Bone marrow (tissue), 2 donors: ENCODE data around the gene DEAF1.
"Not testable (repeated sequence)": the region's sequence is repeated elsewhere in the genome, so short reads cannot be mapped to it uniquely, and the experiment has no call there.

Experiments
- DNase-seq, 2 donors: peaks; one replicate each; lab custom pipeline; 2025; lab: John Stamatoyannopoulos, UW

Gene DEAF1

DNA sequence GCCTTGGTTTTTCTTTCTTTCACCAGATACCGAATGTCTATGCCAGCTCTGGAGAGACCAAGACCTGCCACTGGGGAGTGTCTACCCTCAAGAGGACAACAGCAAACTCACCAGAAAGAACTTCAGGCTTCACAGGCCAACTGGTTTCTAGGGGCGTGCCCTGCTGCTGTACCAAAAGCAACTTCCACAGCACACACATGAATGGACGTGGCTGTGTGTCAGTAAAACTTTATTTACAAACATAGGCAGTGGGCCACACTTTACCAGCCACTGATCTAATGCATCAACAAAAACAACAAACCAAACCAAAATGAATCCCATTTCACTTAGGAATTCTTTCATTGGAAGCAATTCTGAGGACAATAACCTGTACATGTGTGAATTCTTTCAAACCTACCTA, 16.7 kb downstream of the DEAF1 start:
- no peak for DNase-seq

DNA sequence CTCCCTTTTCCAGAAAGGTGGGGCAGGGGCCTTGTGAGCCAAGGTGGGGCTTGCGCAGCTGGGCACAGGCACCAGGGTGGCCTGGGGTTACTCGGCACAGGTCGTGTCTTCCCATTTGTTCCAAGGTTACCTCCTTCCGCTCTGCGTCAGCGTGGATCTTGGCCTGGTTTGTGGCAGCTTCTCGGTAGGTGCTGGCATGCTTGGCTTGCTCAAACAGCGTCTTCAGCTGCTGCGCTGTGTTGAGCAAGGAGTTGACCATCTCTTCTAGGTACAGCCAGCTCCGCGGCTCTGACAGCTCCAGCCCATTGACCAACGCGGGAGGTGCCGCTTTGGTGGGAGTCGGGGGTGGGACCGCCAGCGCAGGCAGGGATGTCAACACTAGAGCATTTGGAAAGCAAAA, 20.6 kb downstream of the DEAF1 start:
- DNase-seq, result no peak

GRCh38 chr11:673866-674265, 21.2 kb downstream of the DEAF1 start:
- no peak for DNase-seq

- DNase-seq, result no peak
These were observed 29.2 kb downstream of the DEAF1 start for GRCh38 chr11:665704-666281.

DNA sequence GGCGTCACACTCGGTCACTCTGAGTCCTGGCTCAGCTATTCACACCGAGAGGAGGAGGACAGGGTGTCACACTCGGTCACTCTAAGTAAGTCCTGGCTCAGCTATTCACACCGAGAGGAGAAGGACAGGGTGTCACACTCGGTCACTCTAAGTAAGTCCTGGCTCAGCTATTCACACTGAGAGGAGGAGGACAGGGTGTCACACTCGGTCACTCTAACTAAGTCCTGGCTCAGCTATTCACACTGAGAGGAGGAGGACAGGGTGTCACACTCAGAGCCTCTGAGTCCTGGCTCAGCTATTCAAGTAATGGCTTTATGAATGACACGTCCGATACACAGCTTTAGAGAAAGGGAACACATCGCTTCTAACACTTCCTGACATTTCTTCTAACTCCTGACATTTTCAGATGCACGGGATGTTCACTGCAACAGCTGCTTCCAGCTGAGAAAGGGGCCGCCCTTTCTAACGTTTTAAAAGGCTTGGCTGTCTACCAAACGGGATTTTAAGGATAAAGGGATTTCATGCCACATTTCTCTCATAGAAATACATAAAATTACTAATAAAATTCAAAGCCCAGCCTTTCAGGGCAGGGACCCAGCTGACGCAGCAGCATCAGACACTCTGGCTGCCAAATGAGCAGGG, 29.8 kb downstream of the DEAF1 start:
- DNase-seq, result no peak

DNA sequence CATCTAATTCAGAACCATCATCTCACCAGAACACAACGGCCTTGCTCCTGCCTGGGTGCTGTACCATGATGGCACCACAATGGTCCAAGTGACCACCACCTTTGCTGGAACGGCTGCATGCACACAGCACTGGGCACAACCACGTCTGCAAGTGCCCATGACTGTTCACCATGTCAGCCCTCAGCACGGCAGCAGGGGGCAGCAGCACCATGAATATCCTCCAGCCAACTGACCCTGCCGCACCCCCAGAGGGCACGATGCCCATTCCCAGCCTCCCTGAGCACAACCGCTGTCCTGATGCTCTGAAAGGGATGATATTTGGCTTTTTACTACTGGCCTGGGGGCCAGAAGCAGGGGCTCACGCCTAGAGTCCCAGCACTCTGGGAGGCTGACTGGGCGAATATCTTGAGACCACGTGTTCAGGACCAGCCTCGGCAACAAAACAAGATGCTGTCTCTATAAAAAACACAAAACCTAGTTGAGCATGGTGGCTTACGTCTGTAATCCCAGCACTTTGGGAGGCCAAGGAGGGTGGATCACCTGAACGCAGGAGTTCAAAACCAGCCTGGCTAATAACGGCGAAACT, 32.2 kb downstream of the DEAF1 start:
- DNase-seq, result peak; percentile 17 to 22

DNA sequence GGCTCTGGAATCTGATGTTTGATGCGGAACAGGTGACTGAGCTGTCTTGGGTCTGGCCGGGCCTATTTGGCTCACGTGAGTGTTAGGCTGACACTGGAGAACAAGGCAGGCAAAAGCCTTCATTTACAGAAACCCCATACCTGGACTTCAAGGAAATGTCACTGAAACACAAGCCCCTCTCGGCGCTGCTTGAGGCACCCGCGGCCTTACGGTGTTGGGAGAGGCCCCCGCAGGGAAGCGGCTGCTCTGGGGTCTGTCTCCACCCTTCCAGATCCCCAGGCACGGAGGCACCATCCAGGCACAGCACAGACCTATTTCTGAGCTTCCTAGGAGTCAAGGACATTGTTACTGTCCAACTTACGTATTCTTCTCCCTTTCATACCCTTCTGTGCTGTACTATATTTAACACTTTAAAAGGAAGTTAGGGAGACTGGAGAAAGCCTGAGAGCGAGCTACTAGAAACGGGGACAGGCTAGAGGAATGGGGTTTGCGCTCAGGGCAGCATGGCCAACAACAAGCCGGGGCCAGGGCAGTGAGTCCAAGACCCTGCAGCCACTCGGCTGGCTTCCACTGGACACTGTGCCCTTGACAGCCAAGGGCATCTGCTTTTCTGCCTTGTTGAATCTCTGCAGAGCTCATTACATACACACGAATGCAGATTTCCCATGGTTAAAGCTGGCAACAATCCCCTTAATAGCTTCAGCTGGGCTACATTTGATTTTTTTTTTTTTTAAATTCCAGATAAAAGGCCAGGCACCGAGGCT, 34.2 kb downstream of the DEAF1 start:
- no peak for DNase-seq

DNA sequence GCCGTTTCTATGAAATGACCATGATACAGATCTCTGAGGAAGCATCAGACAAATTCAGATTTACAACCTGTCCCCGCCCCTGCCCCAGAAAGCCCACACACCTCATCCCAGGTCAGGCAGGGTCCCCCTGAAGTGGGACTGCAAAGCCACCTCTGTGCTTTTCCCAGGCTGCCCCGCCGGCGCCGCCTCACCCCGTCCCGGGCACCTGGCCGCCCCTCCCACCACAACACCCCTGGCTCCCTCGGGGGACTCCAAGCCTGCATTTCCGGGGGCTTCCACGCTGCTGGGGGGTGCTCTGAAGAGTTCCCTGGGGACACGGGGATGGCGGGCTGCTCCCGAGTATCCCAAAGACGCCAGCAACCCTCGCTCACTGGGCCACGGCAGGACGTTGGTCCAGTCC, 34.7 kb downstream of the DEAF1 start:
- DNase-seq, result no peak

- no peak for DNase-seq
These were observed 35.4 kb downstream of the DEAF1 start for GRCh38 chr11:659532-660085.

DNA sequence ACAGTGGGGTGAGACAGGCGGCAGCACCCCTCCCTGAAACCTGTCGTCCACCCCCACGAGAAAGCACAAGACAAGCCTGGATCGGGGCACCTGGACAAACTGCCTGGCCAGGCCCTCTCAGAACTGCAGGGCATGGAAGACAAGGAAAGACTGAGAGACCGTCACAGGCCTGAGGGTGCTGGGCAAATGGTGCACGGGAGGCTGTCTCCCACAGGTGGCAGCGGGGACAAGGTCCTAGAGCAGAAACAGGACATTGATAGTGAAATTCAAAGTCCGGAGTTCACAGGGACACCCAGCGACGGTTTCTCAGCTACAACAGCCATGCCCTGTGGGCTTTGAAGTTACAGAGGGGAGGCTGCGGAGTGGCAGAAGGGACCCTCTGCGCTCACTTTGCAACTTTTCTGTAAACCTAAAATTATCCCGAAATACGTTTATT, 37.3 kb downstream of the DEAF1 start:
- no peak for DNase-seq

GRCh38 chr11:656866-657265, 38.2 kb downstream of the DEAF1 start:
- no peak for DNase-seq

DNA sequence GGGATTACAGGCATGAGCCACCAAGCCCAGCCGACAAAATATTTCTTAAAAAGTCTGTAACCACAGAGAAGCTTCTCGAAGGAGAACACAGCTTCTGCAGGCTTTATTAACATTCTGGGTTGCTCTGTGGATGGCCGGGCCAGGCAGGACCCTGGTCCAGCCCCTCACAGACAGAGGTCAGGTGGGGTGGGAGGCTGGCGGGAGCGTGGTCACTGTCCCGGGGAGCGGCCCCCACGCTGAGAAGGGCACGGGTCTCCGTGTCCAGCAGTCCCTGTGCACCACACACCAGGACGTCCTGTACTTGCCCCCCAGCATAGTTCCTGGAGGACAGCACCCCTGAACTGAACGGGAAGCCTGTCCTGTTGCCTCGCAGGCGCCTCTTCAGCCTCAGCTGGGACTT, 38.6 kb downstream of the DEAF1 start:
- DNase-seq, result no peak

GRCh38 chr11:655036-655726, 39.8 kb downstream of the DEAF1 start:
- DNase-seq, result no peak

DNA sequence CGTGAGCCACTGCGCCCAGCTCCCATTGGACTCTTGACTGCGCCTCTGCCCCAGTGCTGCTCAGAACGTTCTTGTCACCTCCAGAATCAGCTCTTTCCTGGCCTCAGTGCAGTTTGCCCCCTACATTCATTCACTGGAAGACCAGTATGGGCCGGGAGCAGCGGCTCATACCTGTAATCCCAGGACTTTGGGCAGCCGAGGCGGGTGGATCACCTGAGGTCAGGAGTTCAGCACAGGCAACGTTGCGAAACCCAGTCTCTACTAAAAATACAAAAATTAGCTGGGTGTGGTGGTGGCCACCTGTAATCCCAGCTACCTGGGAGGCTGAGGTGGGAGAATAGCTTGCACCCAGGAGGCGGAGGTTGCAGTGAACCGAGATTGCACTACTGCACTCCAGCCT, 40.6 kb downstream of the DEAF1 start:
- not testable (repeated sequence) for DNase-seq

- no peak for DNase-seq
These were observed 41.2 kb downstream of the DEAF1 start for GRCh38 chr11:653837-654236.

DNA sequence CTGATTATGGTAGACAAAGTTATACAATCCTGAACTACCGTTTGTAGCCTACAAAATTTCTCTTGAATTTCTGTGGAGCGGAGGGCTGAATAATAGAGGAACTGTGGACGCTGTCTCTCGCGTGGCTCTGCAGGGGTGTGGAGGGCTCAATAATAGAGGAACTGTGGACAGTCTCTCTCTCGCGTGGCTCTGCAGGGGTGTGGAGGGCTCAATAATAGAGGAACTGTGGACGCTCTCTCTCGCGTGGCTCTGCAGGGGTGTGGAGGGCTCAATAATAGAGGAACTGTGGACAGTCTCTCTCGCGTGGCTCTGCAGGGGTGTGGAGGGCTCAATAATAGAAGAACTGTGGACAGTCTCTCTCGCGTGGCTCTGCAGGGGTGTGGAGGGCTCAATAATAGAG, 41.9 kb downstream of the DEAF1 start:
- DNase-seq, result not testable (repeated sequence)

DNA sequence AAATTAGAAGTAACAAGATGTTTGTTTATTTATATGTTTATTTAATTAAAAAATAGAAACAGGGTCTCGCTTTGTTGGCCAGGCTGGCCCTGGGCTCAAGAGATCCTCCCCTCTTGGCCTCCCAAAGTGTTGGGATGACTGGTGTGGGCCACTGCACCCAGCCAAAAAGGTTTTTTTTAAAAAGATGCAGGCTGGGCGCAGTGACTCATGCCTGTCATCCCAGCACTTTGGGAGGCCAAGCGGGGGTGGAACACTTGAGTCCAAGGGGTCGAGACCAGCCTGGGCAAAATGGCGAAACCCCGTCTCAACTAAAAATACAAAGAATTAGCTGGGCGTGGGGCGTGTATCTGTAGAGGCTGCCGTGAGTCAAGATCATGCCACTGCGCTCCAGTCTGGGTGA, 44.5 kb downstream of the DEAF1 start:
- no peak for DNase-seq

DNA sequence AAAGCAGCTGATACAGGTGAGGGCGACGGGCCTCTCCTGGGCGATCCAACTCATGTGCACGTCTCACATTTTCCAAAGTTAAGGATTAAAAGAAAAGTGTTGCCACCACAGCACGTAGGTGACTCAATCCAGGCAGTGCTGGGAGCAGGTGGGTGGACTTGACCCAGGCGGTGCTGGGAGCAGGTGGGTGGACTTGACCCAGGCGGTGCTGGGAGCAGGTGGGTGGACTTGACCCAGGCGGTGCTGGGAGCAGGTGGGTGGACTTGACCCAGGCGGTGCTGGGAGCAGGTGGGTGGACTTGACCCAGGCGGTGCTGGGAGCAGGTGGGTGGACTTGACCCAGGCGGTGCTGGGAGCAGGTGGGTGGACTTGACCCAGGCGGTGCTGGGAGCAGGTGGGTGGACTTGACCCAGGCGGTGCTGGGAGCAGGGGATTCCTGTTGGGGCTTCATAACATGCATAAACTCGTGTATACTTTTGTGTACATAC, 47.3 kb downstream of the DEAF1 start:
- DNase-seq, result not testable (repeated sequence)

DNA sequence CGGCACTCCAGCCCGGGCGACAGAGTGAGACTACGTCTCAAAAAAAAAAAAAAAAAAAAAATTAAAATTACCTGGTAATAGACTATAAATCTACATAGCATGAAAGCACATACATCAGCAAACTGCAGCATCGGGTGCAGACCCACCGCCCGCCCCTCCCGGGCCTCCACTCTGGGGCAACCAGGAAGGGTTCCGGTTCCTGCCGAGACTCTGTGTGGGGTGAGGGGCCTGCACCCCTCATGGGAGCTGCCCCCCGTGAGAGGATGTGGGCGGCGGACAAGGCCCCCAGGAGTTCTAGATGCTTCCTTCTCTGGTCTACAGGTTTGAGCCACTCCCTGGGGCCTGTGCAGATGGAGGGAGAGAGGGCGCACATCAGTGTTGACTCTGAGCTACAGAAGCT, 48.8 kb downstream of the DEAF1 start:
- DNase-seq, result no peak

- DNase-seq, result no peak
These were observed 49.5 kb downstream of the DEAF1 start for GRCh38 chr11:645536-645935.

GRCh38 chr11:643849-644738, 50.9 kb downstream of the DEAF1 start:
- no peak for DNase-seq
